Liver (tissue), 9 donors: ENCODE measurements around the gene SPACDR. TPM values are rescaled to one million over a fixed set of nuclear protein-coding genes. Genes with fewer than 3 reads are reported as not detected.

Experiments
- DNase-seq: peaks from one replicate; pipeline ENCODE4 v3.0.0-alpha.2; 2017; ENCODE audit warnings: low spot score
- H3K27ac ChIP-seq, 2 donors: one replicate each; pipeline ENCODE4 v1.7.0; 2013; ENCODE audit warnings: inconsistent platforms in 2 of 2, low read length in 2 of 2, control low read depth in 1 of 2, low read depth in 1 of 2, mild to moderate bottlenecking in 1 of 2
- H3K27me3 ChIP-seq, 4 donors: one replicate each; pipeline versions ENCODE4 v1.6.1 to v1.7.0; 2013; ENCODE audit warnings: low read length in 3 of 4, inconsistent platforms in 1 of 4, mild to moderate bottlenecking in 1 of 4, moderate library complexity in 1 of 4; ENCODE audit not compliant: control insufficient read depth in 4 of 4, insufficient read depth in 4 of 4
- H3K36me3 ChIP-seq, 4 donors: one replicate each; pipeline versions ENCODE4 v1.6.1 to v1.7.0; 2013; ENCODE audit warnings: low read length in 3 of 4, mild to moderate bottlenecking in 3 of 4, low read depth in 1 of 4, moderate library complexity in 1 of 4; ENCODE audit not compliant: control insufficient read depth in 4 of 4, insufficient read depth in 3 of 4
- H3K4me1 ChIP-seq, 4 donors: one replicate each; pipeline versions ENCODE4 v1.6.1 to v1.7.0; 2013; ENCODE audit warnings: low read length in 3 of 4, mild to moderate bottlenecking in 3 of 4, moderate library complexity in 1 of 4; ENCODE audit not compliant: control insufficient read depth in 4 of 4, insufficient read depth in 4 of 4
- H3K4me3 ChIP-seq, 3 donors: one replicate each; pipeline versions ENCODE4 v1.6.1 to v1.7.0; 2013; ENCODE audit warnings: low read length in 3 of 3, control low read depth in 1 of 3, low read depth in 1 of 3, mild to moderate bottlenecking in 1 of 3
- H3K9ac ChIP-seq, 2 donors: one replicate each; pipeline ENCODE4 v1.7.0; 2013; ENCODE audit warnings: low read length in 2 of 2, mild to moderate bottlenecking in 2 of 2, moderate library complexity in 2 of 2, control low read depth in 1 of 2, low read depth in 1 of 2
- H3K9me3 ChIP-seq, 4 donors: one replicate each; pipeline versions ENCODE4 v1.6.1 to v1.7.0; 2013; ENCODE audit warnings: low read length in 3 of 4; ENCODE audit not compliant: control insufficient read depth in 4 of 4
- EGR1 ChIP-seq, 2 donors: IDR thresholded peaks; 2 replicates each; pipeline ENCODE4 v1.6.1; 2016 to 2018; ENCODE audit warnings: antibody characterized with exemption in 2 of 2, low read depth in 2 of 2
- FOXA1 ChIP-seq: IDR thresholded peaks from 2 replicates; pipeline ENCODE4 v1.6.1; 2016; ENCODE audit warnings: antibody characterized with exemption
- FOXA2 ChIP-seq: IDR thresholded peaks from 2 replicates; pipeline ENCODE4 v1.6.1; 2016; ENCODE audit warnings: antibody characterized with exemption
- GABPA ChIP-seq, 2 donors: IDR thresholded peaks in 1 of 2; conservative IDR thresholded peaks in 1 of 2; 2 replicates each; pipeline ENCODE4 v1.6.1; 2016; ENCODE audit warnings: antibody characterized with exemption in 2 of 2, mild to moderate bottlenecking in 1 of 2, moderate library complexity in 1 of 2
- HNF4G ChIP-seq: IDR thresholded peaks from 2 replicates; pipeline ENCODE4 v1.6.1; 2016; ENCODE audit warnings: antibody characterized with exemption
- JUND ChIP-seq, 2 donors: IDR thresholded peaks; 2 replicates each; pipeline ENCODE4 v1.6.1; 2016; ENCODE audit warnings: antibody characterized with exemption in 2 of 2
- NR2F2 ChIP-seq: IDR thresholded peaks from 2 replicates; pipeline ENCODE4 v1.6.1; 2016; ENCODE audit warnings: antibody characterized with exemption
- RAD21 ChIP-seq, 2 donors: IDR thresholded peaks; 2 replicates each; pipeline ENCODE4 v1.6.1; 2016; ENCODE audit warnings: antibody characterized with exemption in 2 of 2, mild to moderate bottlenecking in 2 of 2
- RXRA ChIP-seq, 2 donors: IDR thresholded peaks; 2 replicates each; pipeline ENCODE4 v1.6.1; 2017 to 2018; ENCODE audit warnings: antibody characterized with exemption in 2 of 2, mild to moderate bottlenecking in 1 of 2
- SP1 ChIP-seq: IDR thresholded peaks from 2 replicates; pipeline ENCODE4 v1.6.1; 2018; ENCODE audit warnings: antibody characterized with exemption, mild to moderate bottlenecking
- YY1 ChIP-seq: IDR thresholded peaks from 2 replicates; pipeline ENCODE4 v1.6.1; 2016; ENCODE audit warnings: antibody characterized with exemption, mild to moderate bottlenecking
- WGBS: extraction: QIAGEN DNeasy Blood & Tissue Kit; methylation state at CpG from one replicate; pipeline ENCODE4 v1.1.7; 2013; 5-methylcytosine and 5-hydroxymethylcytosine counted together
- polyA plus RNA-seq, 2 donors: library from polyadenylated mRNA; stranded (reverse) in 1 of 2; unstranded in 1 of 2; fragments of 200-250 nt in 1 of 2; fragments of >200 nt in 1 of 2; fragmentation: Nextera tagmentation in 1 of 2; extraction: Ambion mirVana in 1 of 2; gene quantifications; one replicate each; pipeline versions ENCODE4 v1.2.1 to v1.2.3, GENCODE V29; 2013 to 2015
- total RNA-seq, 2 donors: library from RNA; depleted of rRNA; stranded (reverse); fragments of >200 nt; gene quantifications; one replicate each; pipeline ENCODE4 v1.2.3, GENCODE V29; 2014
- TF ChIP-seq, protein P1 (sequence below): IDR thresholded peaks from 2 replicates; pipeline ENCODE4 v1.6.1; 2016; ENCODE audit warnings: antibody characterized with exemption
- TF ChIP-seq, protein P2 (sequence below): IDR thresholded peaks from 2 replicates; pipeline ENCODE4 v1.6.1; 2016; ENCODE audit warnings: antibody characterized with exemption
- TF ChIP-seq, protein P3 (sequence below): IDR thresholded peaks from 2 replicates; pipeline ENCODE4 v1.6.1; 2016; ENCODE audit warnings: antibody characterized with exemption
- TF ChIP-seq, protein P4 (sequence below): IDR thresholded peaks from 2 replicates; pipeline ENCODE4 v1.6.1; 2016; ENCODE audit warnings: antibody characterized with exemption, mild to moderate bottlenecking
- TF ChIP-seq, protein P5 (sequence below): fragments of 150-350 bp; IDR thresholded peaks from 2 replicates; pipeline ENCODE4 v1.5.1; 2017; ENCODE audit warnings: improper control_type of control experiment, low read depth, low read length; ENCODE audit not compliant: missing input control
- donor health status: healthy.
- donor health status: healthy.
- donor health status: healthy.
- donor health status: healthy.
- donor health status: healthy.

SPACDR gene
- total and polyA plus RNA-seq, 4 donors = 0.06 to 0.33 (median 0.17) TPM; not detected in 1

DNA sequence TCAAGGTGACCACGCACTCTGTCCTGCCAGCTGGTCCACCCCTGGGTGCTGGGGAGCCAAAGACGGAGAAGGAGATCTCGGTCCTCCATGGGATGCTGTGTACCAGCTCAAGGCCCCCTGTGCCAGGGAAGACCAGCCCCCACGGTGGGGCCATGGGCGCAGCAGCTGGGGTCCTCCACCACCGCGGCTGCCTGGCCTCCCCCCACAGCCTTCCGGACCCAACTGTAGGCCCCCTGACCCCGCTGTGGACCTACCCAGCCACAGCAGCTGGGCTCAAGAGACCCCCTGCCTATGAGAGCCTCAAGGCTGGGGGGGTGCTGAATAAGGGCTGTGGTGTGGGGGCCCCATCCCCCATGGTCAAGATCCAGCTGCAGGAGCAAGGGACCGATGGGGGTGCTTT lies 25.1 kb upstream of the SPACDR start:
- Histone ChIP-seq H3K27ac (no peak overlapping the region), H3K9ac (no peak overlapping the region), H3K4me3 (no peak overlapping the region), H3K27me3 (no peaks in the 10 kb centered on the region), H3K4me1 (peaks cover 0 to 6% (median 4%) of the 10 kb centered on the region in 4 donors), H3K36me3 (no peaks in the 10 kb centered on the region), H3K9me3 (no peaks in the 10 kb centered on the region)
- 93% methylated on average over 10 of the region's 10 CpGs for WGBS
- DNase-seq = no peak
- no peak for TF ChIP-seq GABPA (IDR thresholded peaks at IDR 0.05 in 1 of 2, conservative IDR thresholded peaks at IDR 0.05 in 1 of 2)

DNA sequence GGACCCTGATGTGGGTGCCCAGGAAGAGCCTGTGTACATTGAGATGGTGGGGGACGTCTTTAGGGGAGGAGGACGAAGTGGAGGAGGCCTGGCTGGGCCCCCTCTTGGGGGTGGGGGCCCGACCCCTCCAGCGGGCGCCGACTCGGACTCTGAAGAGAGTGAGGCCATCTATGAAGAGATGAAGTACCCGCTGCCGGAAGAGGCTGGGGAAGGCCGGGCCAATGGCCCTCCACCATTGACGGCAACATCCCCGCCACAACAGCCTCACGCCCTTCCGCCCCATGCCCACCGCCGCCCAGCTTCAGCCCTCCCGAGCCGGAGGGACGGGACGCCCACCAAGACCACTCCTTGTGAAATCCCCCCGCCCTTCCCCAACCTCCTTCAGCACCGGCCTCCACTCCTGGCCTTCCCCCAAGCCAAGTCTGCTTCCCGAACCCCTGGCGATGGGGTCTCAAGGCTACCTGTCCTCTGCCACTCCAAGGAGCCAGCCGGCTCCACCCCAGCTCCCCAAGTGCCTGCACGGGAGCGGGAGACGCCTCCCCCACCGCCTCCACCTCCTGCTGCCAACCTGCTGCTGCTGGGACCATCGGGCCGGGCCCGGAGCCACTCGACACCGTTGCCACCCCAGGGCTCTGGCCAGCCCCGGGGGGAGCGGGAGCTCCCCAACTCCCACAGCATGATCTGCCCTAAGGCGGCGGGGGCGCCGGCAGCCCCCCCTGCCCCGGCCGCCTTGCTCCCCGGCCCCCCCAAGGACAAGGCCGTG lies 24.5 kb upstream of the SPACDR start:
- peaks cover 0 to 5% (median 4%) of the 10 kb centered on the region in 4 donors for H3K4me1 ChIP-seq
- TF ChIP-seq, protein P1, sequence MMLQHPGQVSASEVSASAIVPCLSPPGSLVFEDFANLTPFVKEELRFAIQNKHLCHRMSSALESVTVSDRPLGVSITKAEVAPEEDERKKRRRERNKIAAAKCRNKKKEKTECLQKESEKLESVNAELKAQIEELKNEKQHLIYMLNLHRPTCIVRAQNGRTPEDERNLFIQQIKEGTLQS = no peak
- TF ChIP-seq HNF4G (no peak), GABPA (IDR thresholded peaks at IDR 0.05 in 1 of 2, conservative IDR thresholded peaks at IDR 0.05 in 1 of 2) (no peak), SP1 (no peak), FOXA1 (no peak), YY1 (no peak), EGR1 (IDR thresholded peaks at IDR 0.05; ENCODE audit: low read depth in 2 of 2) (no peak), RAD21 (IDR thresholded peaks at IDR 0.05) (no peak), NR2F2 (no peak), JUND (IDR thresholded peaks at IDR 0.05) (no peak), FOXA2 (no peak), RXRA (IDR thresholded peaks at IDR 0.05) (no peak)
- TF ChIP-seq, protein P2, sequence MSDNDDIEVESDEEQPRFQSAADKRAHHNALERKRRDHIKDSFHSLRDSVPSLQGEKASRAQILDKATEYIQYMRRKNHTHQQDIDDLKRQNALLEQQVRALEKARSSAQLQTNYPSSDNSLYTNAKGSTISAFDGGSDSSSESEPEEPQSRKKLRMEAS = no peak
- TF ChIP-seq, protein P3, sequence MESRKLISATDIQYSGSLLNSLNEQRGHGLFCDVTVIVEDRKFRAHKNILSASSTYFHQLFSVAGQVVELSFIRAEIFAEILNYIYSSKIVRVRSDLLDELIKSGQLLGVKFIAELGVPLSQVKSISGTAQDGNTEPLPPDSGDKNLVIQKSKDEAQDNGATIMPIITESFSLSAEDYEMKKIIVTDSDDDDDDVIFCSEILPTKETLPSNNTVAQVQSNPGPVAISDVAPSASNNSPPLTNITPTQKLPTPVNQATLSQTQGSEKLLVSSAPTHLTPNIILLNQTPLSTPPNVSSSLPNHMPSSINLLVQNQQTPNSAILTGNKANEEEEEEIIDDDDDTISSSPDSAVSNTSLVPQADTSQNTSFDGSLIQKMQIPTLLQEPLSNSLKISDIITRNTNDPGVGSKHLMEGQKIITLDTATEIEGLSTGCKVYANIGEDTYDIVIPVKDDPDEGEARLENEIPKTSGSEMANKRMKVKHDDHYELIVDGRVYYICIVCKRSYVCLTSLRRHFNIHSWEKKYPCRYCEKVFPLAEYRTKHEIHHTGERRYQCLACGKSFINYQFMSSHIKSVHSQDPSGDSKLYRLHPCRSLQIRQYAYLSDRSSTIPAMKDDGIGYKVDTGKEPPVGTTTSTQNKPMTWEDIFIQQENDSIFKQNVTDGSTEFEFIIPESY = no peak
- TF ChIP-seq, protein P4, sequence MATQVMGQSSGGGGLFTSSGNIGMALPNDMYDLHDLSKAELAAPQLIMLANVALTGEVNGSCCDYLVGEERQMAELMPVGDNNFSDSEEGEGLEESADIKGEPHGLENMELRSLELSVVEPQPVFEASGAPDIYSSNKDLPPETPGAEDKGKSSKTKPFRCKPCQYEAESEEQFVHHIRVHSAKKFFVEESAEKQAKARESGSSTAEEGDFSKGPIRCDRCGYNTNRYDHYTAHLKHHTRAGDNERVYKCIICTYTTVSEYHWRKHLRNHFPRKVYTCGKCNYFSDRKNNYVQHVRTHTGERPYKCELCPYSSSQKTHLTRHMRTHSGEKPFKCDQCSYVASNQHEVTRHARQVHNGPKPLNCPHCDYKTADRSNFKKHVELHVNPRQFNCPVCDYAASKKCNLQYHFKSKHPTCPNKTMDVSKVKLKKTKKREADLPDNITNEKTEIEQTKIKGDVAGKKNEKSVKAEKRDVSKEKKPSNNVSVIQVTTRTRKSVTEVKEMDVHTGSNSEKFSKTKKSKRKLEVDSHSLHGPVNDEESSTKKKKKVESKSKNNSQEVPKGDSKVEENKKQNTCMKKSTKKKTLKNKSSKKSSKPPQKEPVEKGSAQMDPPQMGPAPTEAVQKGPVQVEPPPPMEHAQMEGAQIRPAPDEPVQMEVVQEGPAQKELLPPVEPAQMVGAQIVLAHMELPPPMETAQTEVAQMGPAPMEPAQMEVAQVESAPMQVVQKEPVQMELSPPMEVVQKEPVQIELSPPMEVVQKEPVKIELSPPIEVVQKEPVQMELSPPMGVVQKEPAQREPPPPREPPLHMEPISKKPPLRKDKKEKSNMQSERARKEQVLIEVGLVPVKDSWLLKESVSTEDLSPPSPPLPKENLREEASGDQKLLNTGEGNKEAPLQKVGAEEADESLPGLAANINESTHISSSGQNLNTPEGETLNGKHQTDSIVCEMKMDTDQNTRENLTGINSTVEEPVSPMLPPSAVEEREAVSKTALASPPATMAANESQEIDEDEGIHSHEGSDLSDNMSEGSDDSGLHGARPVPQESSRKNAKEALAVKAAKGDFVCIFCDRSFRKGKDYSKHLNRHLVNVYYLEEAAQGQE = no peak
- TF ChIP-seq, protein P5, sequence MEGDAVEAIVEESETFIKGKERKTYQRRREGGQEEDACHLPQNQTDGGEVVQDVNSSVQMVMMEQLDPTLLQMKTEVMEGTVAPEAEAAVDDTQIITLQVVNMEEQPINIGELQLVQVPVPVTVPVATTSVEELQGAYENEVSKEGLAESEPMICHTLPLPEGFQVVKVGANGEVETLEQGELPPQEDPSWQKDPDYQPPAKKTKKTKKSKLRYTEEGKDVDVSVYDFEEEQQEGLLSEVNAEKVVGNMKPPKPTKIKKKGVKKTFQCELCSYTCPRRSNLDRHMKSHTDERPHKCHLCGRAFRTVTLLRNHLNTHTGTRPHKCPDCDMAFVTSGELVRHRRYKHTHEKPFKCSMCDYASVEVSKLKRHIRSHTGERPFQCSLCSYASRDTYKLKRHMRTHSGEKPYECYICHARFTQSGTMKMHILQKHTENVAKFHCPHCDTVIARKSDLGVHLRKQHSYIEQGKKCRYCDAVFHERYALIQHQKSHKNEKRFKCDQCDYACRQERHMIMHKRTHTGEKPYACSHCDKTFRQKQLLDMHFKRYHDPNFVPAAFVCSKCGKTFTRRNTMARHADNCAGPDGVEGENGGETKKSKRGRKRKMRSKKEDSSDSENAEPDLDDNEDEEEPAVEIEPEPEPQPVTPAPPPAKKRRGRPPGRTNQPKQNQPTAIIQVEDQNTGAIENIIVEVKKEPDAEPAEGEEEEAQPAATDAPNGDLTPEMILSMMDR = no peak
- H3K27me3 ChIP-seq = no peaks in the 10 kb centered on the region
- no peak overlapping the region for H3K9ac ChIP-seq
- no peak for DNase-seq
- WGBS = 95% methylated on average over 44 of the region's 44 CpGs
- H3K4me3 ChIP-seq = no peak overlapping the region
- H3K36me3 ChIP-seq = no peaks in the 10 kb centered on the region
- H3K9me3 ChIP-seq = no peaks in the 10 kb centered on the region
- no peak overlapping the region for H3K27ac ChIP-seq
